ENCODE measurements around the gene TEC.
"Not testable (repeated sequence)": the region's sequence is repeated elsewhere in the genome, so short reads cannot be mapped to it uniquely, and the experiment has no call there.

TEC gene

GRCh38 chr4:48191758-48192157, 77.9 kb downstream of the TEC start:
- no peak overlapping the region for H3K4me3 ChIP-seq (ENCODE audit: low read depth, low read length)
- TF ChIP-seq, protein P1, sequence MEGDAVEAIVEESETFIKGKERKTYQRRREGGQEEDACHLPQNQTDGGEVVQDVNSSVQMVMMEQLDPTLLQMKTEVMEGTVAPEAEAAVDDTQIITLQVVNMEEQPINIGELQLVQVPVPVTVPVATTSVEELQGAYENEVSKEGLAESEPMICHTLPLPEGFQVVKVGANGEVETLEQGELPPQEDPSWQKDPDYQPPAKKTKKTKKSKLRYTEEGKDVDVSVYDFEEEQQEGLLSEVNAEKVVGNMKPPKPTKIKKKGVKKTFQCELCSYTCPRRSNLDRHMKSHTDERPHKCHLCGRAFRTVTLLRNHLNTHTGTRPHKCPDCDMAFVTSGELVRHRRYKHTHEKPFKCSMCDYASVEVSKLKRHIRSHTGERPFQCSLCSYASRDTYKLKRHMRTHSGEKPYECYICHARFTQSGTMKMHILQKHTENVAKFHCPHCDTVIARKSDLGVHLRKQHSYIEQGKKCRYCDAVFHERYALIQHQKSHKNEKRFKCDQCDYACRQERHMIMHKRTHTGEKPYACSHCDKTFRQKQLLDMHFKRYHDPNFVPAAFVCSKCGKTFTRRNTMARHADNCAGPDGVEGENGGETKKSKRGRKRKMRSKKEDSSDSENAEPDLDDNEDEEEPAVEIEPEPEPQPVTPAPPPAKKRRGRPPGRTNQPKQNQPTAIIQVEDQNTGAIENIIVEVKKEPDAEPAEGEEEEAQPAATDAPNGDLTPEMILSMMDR (IDR thresholded peaks at IDR 0.05; ENCODE audit: insufficient read depth, low read length, missing control alignments): no peak
- DNase-seq (ENCODE audit: low read depth, low spot score): no peak
- ChIA-PET CTCF (no interaction called here), POLR2A (no interaction called here)

- TF ChIP-seq, protein P1 (IDR thresholded peaks at IDR 0.05; ENCODE audit: insufficient read depth, low read length, missing control alignments): no peak
- no peak overlapping the region for H3K4me3 ChIP-seq (ENCODE audit: low read depth, low read length)
- no peak for DNase-seq (ENCODE audit: low read depth, low spot score)
- CTCF ChIA-PET: no interaction called here
- POLR2A ChIA-PET: no interaction called here
Observed at GRCh38 chr4:48190839-48191238, 78.8 kb downstream of the TEC start.

- H3K4me3 ChIP-seq (ENCODE audit: low read depth, low read length): no peak overlapping the region
- CTCF ChIA-PET: no interaction called here
- TF ChIP-seq, protein P1 (IDR thresholded peaks at IDR 0.05; ENCODE audit: insufficient read depth, low read length, missing control alignments): no peak
- POLR2A ChIA-PET: no interaction called here
- DNase-seq (ENCODE audit: low read depth, low spot score): no peak
Observed at GRCh38 chr4:48189731-48190130, 79.9 kb downstream of the TEC start.

DNA sequence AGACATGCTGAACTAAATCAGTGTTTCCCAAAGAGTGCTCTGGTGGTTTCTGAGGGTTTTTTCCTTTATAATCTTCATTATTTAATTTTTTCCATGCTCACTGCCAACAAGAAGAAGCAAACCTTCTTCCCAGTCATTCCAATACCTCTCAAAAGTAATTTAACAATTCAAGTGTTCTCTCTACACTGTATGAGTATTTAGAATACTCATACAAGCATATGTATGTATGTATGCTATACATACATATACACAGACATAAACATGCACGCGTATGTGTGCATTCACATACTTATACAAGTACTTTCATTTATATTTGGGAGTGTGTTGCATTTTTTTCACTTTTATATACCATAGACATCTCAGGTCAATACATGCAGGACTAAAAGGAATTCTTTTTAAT, 81.2 kb downstream of the TEC start:
- CTCF ChIA-PET: no interaction called here
- POLR2A ChIA-PET: no interaction called here
- TF ChIP-seq, protein P1 (IDR thresholded peaks at IDR 0.05; ENCODE audit: insufficient read depth, low read length, missing control alignments): no peak
- no peak for DNase-seq (ENCODE audit: low read depth, low spot score)
- no peak overlapping the region for H3K4me3 ChIP-seq (ENCODE audit: low read depth, low read length)

- no peak for DNase-seq (ENCODE audit: low read depth, low spot score)
- TF ChIP-seq, protein P1 (IDR thresholded peaks at IDR 0.05; ENCODE audit: insufficient read depth, low read length, missing control alignments): no peak
- CTCF ChIA-PET: no interaction called here
- POLR2A ChIA-PET: no interaction called here
- no peak overlapping the region for H3K4me3 ChIP-seq (ENCODE audit: low read depth, low read length)
Observed at GRCh38 chr4:48187813-48188212, 81.8 kb downstream of the TEC start.

- H3K4me3 ChIP-seq (ENCODE audit: low read depth, low read length); DNase-seq (ENCODE audit: low read depth, low spot score); POLR2A ChIA-PET; CTCF ChIA-PET: not testable (repeated sequence)
Observed at GRCh38 chr4:48187066-48187465, 82.6 kb downstream of the TEC start.

- H3K4me3 ChIP-seq (ENCODE audit: low read depth, low read length); CTCF ChIA-PET; POLR2A ChIA-PET; DNase-seq (ENCODE audit: low read depth, low spot score): not testable (repeated sequence)
Observed at GRCh38 chr4:48186394-48186793, 83.2 kb downstream of the TEC start.

DNA sequence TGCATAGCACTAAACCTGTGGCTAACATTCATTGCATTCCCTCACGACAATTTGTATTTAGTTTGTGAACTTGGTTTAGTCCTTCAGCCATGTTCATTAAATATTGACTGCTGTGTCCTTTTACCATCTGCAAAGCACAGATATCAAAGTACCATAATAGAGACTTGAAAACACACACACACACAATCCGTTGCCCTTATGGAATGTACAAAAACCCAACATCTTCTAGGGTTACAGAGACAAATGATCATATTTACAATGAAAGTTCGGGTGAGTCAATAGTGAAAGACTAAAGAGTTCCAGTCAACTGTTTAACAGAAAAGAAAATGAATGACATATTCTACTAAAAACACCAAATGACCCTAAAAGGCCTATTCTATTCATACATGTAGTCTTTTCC, 84.8 kb downstream of the TEC start:
- no peak for DNase-seq (ENCODE audit: low read depth, low spot score)
- no peak overlapping the region for H3K4me3 ChIP-seq (ENCODE audit: low read depth, low read length)
- POLR2A ChIA-PET: no interaction called here
- TF ChIP-seq, protein P1 (IDR thresholded peaks at IDR 0.05; ENCODE audit: insufficient read depth, low read length, missing control alignments): no peak
- CTCF ChIA-PET: no interaction called here
